OCI-LY1 (cell line): ENCODE data around the gene PSME3.

Experiments
- H2AFZ ChIP-seq: fragments of 200-600 bp; sonication (generic), shearing (Covaris generic); 2 replicates; pipeline ENCODE4 v1.6.0; 2014; ENCODE audit warnings: antibody characterized with exemption, mild to moderate bottlenecking, low read length
- H3F3A ChIP-seq: fragments of 200-600 bp; sonication (generic), shearing (Covaris generic); 2 replicates; pipeline ENCODE4 v1.6.0; 2014; ENCODE audit warnings: mild to moderate bottlenecking, antibody characterized with exemption, low read length, moderate library complexity; ENCODE audit not compliant: insufficient read depth
- H3K27ac ChIP-seq: fragments of 200-600 bp; sonication (generic); 2 replicates; pipeline ENCODE4 v1.5.1; 2014; ENCODE audit warnings: low read length, mixed run types, mild to moderate bottlenecking, low read depth; ENCODE audit not compliant: poor library complexity, severe bottlenecking
- H3K27me3 ChIP-seq: fragments of 200-600 bp; sonication (generic); 2 replicates; pipeline ENCODE4 v1.6.0; 2014; ENCODE audit warnings: antibody characterized with exemption, mild to moderate bottlenecking, low read length, moderate library complexity; ENCODE audit not compliant: insufficient read depth
- H3K36me3 ChIP-seq: fragments of 200-600 bp; sonication (generic); 2 replicates; pipeline ENCODE4 v1.6.1; 2014; ENCODE audit warnings: mild to moderate bottlenecking, antibody characterized with exemption, low read length, moderate library complexity, mixed read lengths; ENCODE audit not compliant: insufficient read depth
- H3K4me1 ChIP-seq: fragments of 200-600 bp; sonication (generic); 2 replicates; pipeline ENCODE4 v1.5.1; 2014; ENCODE audit warnings: mild to moderate bottlenecking, low read length, moderate library complexity; ENCODE audit not compliant: insufficient read depth, severe bottlenecking
- H3K4me2 ChIP-seq: fragments of 200-600 bp; sonication (generic), shearing (Covaris generic); 2 replicates; pipeline ENCODE4 v1.6.1; 2014; ENCODE audit warnings: low read length
- H3K4me3 ChIP-seq: fragments of 200-600 bp; sonication (generic); 2 replicates; pipeline ENCODE4 v1.5.1; 2014; ENCODE audit warnings: low read length, low read depth, mild to moderate bottlenecking, mixed read lengths; ENCODE audit not compliant: poor library complexity, severe bottlenecking
- H3K79me2 ChIP-seq: fragments of 200-600 bp; shearing (Covaris generic); 2 replicates; pipeline ENCODE4 v1.6.1; 2016; ENCODE audit warnings: mixed run types, low read length, mixed read lengths; ENCODE audit not compliant: insufficient read depth
- H3K9ac ChIP-seq: fragments of 200-600 bp; sonication (generic), shearing (Covaris generic); 2 replicates; pipeline ENCODE4 v1.6.1; 2014; ENCODE audit warnings: mild to moderate bottlenecking, low read length, mixed read lengths
- H3K9me2 ChIP-seq: fragments of 200-600 bp; sonication (generic), shearing (Covaris generic); 2 replicates; pipeline ENCODE4 v1.6.1; 2014; ENCODE audit warnings: low read depth, mild to moderate bottlenecking, low read length, mixed read lengths
- H3K9me3 ChIP-seq: fragments of 200-600 bp; shearing (Covaris generic); 2 replicates; pipeline ENCODE4 v1.6.1; 2014; ENCODE audit warnings: low read length, mixed read lengths
- H4K20me1 ChIP-seq: fragments of 200-600 bp; sonication (generic), shearing (Covaris generic); 2 replicates; pipeline ENCODE4 v1.6.0; 2016; ENCODE audit warnings: mild to moderate bottlenecking, low read length; ENCODE audit not compliant: insufficient read depth
- CTCF ChIP-seq: fragments of 200-600 bp; sonication (generic), shearing (Covaris generic); IDR thresholded peaks from 2 replicates; pipeline ENCODE4 v1.5.1; 2017; ENCODE audit warnings: mild to moderate bottlenecking, antibody characterized with exemption, low read length, moderate library complexity, mixed read lengths
- EZH2 ChIP-seq: fragments of 200-600 bp; sonication (generic), shearing (Covaris generic); IDR thresholded peaks from 2 replicates; pipeline ENCODE4 v1.8.0; 2017; ENCODE audit warnings: borderline replicate concordance, mixed run types, mild to moderate bottlenecking, antibody characterized with exemption, low read length, moderate library complexity, mixed read lengths

Gene PSME3

GRCh38 chr17:42796066-42796758 is 37.0 kb upstream of the PSME3 start:
- H3K36me3 ChIP-seq, result no peaks in the 10 kb centered on the region
- H3K27me3 ChIP-seq, result no peaks in the 10 kb centered on the region
- no peaks in the 10 kb centered on the region for H4K20me1 ChIP-seq
- no peaks in the 10 kb centered on the region for H3F3A ChIP-seq
- H3K9me2 ChIP-seq, result no peaks in the 10 kb centered on the region
- H3K79me2 ChIP-seq, result no peaks in the 10 kb centered on the region
- no peak overlapping the region for H3K9ac ChIP-seq
- H3K4me3 ChIP-seq, result no peak overlapping the region
- H3K4me1 ChIP-seq, result peaks cover 15% of the 10 kb centered on the region
- TF ChIP-seq EZH2, result no peak
- no peak for TF ChIP-seq CTCF
- H2AFZ ChIP-seq, result no peak overlapping the region
- H3K27ac ChIP-seq, result no peak overlapping the region
- H3K4me2 ChIP-seq, result no peak overlapping the region
- no peaks in the 10 kb centered on the region for H3K9me3 ChIP-seq

DNA sequence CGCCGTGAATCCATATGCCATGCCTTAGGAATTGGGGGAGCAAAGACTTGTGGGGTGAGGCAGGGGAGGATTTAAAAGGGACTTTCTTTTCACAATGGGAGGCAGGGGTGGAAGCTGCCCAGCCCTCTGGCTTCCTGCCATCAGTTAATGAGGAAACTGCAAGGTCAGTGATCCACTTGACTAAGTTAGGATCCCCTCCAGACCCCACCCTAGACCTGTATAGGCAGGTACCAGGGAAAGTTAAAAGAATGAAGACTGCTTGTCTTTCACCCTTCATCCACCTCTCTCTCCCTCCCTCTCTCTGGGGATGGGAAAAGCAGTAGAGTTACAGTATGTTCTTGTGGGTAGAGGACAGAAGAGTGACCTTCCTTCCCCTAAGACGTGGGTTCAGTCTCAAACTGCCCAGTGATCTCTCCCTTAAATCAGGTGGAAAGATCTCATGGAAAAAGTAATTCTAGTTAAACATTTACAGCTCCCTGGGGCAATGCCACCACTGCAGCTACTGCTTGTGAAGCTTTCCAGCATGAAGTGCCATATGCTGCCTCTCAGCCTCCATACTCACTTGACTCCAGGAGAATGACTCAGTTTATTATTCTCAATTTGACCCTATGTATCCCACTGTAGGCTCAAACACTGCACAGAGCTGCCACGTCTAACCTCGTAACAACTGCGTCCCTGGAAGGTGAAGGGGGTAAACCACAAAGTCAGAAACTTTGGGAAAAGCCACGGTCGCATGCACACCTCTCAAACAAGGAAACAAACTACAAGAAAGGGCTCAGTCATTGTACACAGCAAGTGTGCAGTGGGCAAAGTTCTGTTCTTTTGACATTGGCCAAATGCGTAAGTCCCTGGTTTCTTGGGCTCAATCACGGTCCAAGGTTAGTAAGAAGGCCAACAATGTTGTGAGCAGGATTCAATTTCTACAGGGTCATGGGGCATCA is 35.9 kb upstream of the PSME3 start:
- Histone ChIP-seq H2AFZ (no peak overlapping the region), H3F3A (no peaks in the 10 kb centered on the region), H3K9me3 (no peaks in the 10 kb centered on the region), H4K20me1 (no peaks in the 10 kb centered on the region), H3K4me2 (peak overlapping the region; percentile 91), H3K79me2 (no peaks in the 10 kb centered on the region), H3K9me2 (no peaks in the 10 kb centered on the region), H3K9ac (peak overlapping the region; percentile 83), H3K27me3 (no peaks in the 10 kb centered on the region), H3K4me1 (peaks cover 15% of the 10 kb centered on the region), H3K4me3 (peak overlapping the region; percentile 91), H3K36me3 (no peaks in the 10 kb centered on the region), H3K27ac (no peak overlapping the region)
- TF ChIP-seq CTCF (no peak), EZH2 (no peak)

DNA sequence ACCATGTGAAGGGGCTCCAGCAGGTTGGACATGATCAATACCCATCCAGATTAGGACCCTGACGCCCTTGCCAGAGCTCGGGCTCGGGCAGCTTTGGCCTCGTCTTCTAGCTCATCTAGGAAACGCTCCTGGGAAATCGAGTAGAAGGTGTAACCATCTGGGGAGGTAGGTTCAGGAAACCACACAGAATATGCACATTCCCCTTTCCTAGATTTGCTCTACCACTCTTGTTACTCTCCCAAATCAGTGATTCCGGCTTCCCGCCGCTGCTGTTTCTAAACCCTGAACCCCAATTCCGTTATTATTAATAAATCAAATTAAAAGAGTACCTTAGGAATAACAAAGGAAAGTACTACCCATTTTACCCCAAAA is 35.2 kb upstream of the PSME3 start:
- no peak overlapping the region for H3K27ac ChIP-seq
- H3K4me2 ChIP-seq, result peak overlapping the region; percentile 91
- no peaks in the 10 kb centered on the region for H3F3A ChIP-seq
- no peaks in the 10 kb centered on the region for H3K36me3 ChIP-seq
- H3K27me3 ChIP-seq, result no peaks in the 10 kb centered on the region
- H3K4me3 ChIP-seq, result peak overlapping the region; percentile 91
- H2AFZ ChIP-seq, result peak overlapping the region; percentile 84
- no peaks in the 10 kb centered on the region for H3K79me2 ChIP-seq
- H3K9ac ChIP-seq, result peak overlapping the region; percentile 83
- H4K20me1 ChIP-seq, result no peaks in the 10 kb centered on the region
- H3K9me2 ChIP-seq, result no peaks in the 10 kb centered on the region
- H3K4me1 ChIP-seq, result peaks cover 15% of the 10 kb centered on the region
- TF ChIP-seq EZH2 (no peak), CTCF (no peak)
- no peaks in the 10 kb centered on the region for H3K9me3 ChIP-seq
